Sigmoid colon (tissue), 3 donors: Measurements from ENCODE around the gene PMS1.

Experiments
- POLR2A ChIP-seq, 2 donors: fragments of 450-650 bp; IDR thresholded peaks; one replicate each; pipeline ENCODE4 v1.6.1; 2016; ENCODE audit warnings: antibody characterized with exemption in 2 of 2, mild to moderate bottlenecking in 2 of 2, moderate library complexity in 2 of 2
- TF ChIP-seq, protein P1 (sequence below), 4 experiments: fragments of 450-650 bp in 3 of 4; fragments of 200-600 bp in 1 of 4; IDR thresholded peaks; one replicate each; pipeline ENCODE4 v1.5.1; 2016 to 2019; ENCODE audit warnings: antibody characterized with exemption in 4 of 4, mild to moderate bottlenecking in 3 of 4, moderate library complexity in 2 of 4

DNA sequence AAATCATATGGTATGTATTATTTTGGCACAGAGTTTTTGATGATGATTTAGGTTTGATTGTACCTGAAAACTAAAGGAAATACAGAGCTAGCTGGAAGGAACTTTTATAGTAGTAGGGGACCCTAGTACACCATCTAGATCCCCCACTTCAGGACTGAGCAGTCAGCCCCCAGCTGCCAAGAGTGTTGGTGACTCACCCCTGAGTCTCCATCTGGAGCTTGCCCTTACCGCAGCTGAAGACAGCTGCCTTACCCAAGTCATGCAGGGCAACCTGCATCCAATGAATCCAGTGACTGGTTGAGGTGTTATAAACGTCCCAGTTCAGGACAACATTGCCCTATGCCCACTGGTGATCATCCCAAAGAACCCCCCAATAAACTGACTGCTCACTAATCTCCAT lies 15.3 kb downstream of the PMS1 start:
- no peak for TF ChIP-seq POLR2A (IDR thresholded peaks at IDR 0.05)
- TF ChIP-seq, protein P1, sequence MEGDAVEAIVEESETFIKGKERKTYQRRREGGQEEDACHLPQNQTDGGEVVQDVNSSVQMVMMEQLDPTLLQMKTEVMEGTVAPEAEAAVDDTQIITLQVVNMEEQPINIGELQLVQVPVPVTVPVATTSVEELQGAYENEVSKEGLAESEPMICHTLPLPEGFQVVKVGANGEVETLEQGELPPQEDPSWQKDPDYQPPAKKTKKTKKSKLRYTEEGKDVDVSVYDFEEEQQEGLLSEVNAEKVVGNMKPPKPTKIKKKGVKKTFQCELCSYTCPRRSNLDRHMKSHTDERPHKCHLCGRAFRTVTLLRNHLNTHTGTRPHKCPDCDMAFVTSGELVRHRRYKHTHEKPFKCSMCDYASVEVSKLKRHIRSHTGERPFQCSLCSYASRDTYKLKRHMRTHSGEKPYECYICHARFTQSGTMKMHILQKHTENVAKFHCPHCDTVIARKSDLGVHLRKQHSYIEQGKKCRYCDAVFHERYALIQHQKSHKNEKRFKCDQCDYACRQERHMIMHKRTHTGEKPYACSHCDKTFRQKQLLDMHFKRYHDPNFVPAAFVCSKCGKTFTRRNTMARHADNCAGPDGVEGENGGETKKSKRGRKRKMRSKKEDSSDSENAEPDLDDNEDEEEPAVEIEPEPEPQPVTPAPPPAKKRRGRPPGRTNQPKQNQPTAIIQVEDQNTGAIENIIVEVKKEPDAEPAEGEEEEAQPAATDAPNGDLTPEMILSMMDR (IDR thresholded peaks at IDR 0.05) = no peak
